PFSK-1 (cell line): ENCODE data around the gene ATP7A. TPM values are rescaled to one million over a fixed set of nuclear protein-coding genes. Genes with fewer than 3 reads are reported as not detected.
A peak's percentile ranks its signal among the peaks of the same experiment; 100 is the strongest.

ENCODE experiments used
- FOXP2 ChIP-seq: optimal IDR thresholded peaks from 2 replicates; pipeline ENCODE3; 2011; ENCODE audit warnings: borderline replicate concordance, control low read depth, inconsistent platforms; ENCODE audit not compliant: insufficient read depth; ENCODE audit errors: extremely low read length, extremely low read depth
- POLR2AphosphoS5 ChIP-seq: IDR thresholded peaks from 2 replicates; pipeline ENCODE4 v1.6.1; 2012; ENCODE audit warnings: low read depth, mild to moderate bottlenecking, control low read depth, low read length, moderate library complexity
- REST ChIP-seq, 2 experiments: IDR thresholded peaks; 2 replicates each; pipeline versions ENCODE4 v1.6.1 to v1.8.0; 2011 to 2012; ENCODE audit warnings: low read depth in 2 of 2, low read length in 2 of 2, control low read depth in 1 of 2, inconsistent platforms in 1 of 2, mild to moderate bottlenecking in 1 of 2, moderate library complexity in 1 of 2; ENCODE audit not compliant: insufficient read depth in 1 of 2
- SIN3A ChIP-seq: IDR thresholded peaks from 2 replicates; pipeline ENCODE4 v1.6.1; 2012; ENCODE audit warnings: mild to moderate bottlenecking, low read length, moderate library complexity, borderline replicate concordance; ENCODE audit not compliant: insufficient read depth
- TAF1 ChIP-seq: IDR thresholded peaks from 2 replicates; pipeline ENCODE4 v1.6.1; 2012; ENCODE audit warnings: low read length, control low read depth, borderline replicate concordance; ENCODE audit not compliant: insufficient read depth
- polyA plus RNA-seq: library from polyadenylated mRNA; unstranded; fragments of >200 nt; gene quantifications from one replicate; pipeline ENCODE4 v1.2.1, GENCODE V29; 2012; ENCODE audit warnings: low read depth, missing spikeins; ENCODE audit not compliant: insufficient read length

ATP7A gene
- polyA plus RNA-seq = 1.5 TPM

GRCh38 chrX:77910108-77910840 is at the start of gene ATP7A:
TSS of gene ATP7A (plus strand) at chrX:77910693. CDS start at chrX:77971642, 60,949 bp downstream.
- TF ChIP-seq POLR2AphosphoS5 (no peak), FOXP2 (peak; percentile 63)

GRCh38 chrX:77875372-77875771 is 35.1 kb upstream of the ATP7A start:
- TF ChIP-seq SIN3A (no peak), FOXP2 (no peak), POLR2AphosphoS5 (no peak), REST (IDR thresholded peaks at IDR 0.05; ENCODE audit: insufficient read depth in 1 of 2, low read depth in 2 of 2, low read length in 2 of 2) (no peak), TAF1 (no peak)

GRCh38 chrX:77892887-77893286 is 17.6 kb upstream of the ATP7A start:
- TF ChIP-seq FOXP2 = no peak
- TF ChIP-seq SIN3A = no peak
- no peak for TF ChIP-seq REST (IDR thresholded peaks at IDR 0.05; ENCODE audit: insufficient read depth in 1 of 2, low read depth in 2 of 2, low read length in 2 of 2)
- no peak for TF ChIP-seq POLR2AphosphoS5
- no peak for TF ChIP-seq TAF1

GRCh38 chrX:77893713-77894112 is 16.8 kb upstream of the ATP7A start:
- no peak for TF ChIP-seq TAF1
- TF ChIP-seq SIN3A = no peak
- TF ChIP-seq REST (IDR thresholded peaks at IDR 0.05; ENCODE audit: insufficient read depth in 1 of 2, low read depth in 2 of 2, low read length in 2 of 2) = no peak
- no peak for TF ChIP-seq POLR2AphosphoS5
- no peak for TF ChIP-seq FOXP2

- peak; percentile 84 for TF ChIP-seq POLR2AphosphoS5
- TF ChIP-seq SIN3A = 0 out of 2 replicates have a peak, but pooled peaks have one; percentile 4
- TF ChIP-seq FOXP2 = no peak
- peak; percentile 89; the same call in 1 of the 2 replicates for TF ChIP-seq TAF1
- no peak for TF ChIP-seq REST (IDR thresholded peaks at IDR 0.05; ENCODE audit: insufficient read depth in 1 of 2, low read depth in 2 of 2, low read length in 2 of 2)
These were observed 15.3 kb upstream of the ATP7A start, which contains the start of gene MAGT1 for GRCh38 chrX:77894921-77895886. TSS of gene MAGT1 (minus strand) at chrX:77895435. CDS start at chrX:77895410, 25 bp downstream.
